ENCODE results near the gene NRG4. TPM values are rescaled to one million over a fixed set of nuclear protein-coding genes. Genes with fewer than 3 reads are reported as not detected.
A peak's percentile ranks its signal among the peaks of the same experiment; 100 is the strongest.
"Not testable (repeated sequence)": the region's sequence is repeated elsewhere in the genome, so short reads cannot be mapped to it uniquely, and the experiment has no call there.

NRG4 gene
- polyA plus RNA-seq, 3 donors from 2014 or later = not detected

DNA sequence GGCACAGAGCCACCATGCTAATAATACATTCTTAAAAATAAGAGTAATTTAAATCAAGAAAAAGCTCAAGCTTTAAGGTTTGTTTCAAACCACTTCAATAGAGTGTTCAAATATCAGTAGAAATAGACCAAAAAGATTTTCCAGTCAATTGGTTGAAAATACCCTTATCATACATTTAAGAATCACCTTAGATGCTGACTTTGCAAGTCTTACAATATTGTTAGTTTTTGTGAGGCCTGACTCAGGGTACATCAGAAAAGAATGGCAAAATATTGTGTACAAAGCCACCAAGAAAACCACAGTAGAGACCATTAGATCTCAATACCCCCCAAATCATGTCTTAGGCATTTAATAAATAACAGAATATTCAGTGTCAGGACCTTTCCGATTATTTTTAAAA, 19.8 kb upstream of the NRG4 start:
- Mint-ChIP-seq H3K4me3 (no peak overlapping the region), H3K4me1 (peaks cover 5 to 16% of the 10 kb centered on the region in 2 donors), H3K36me3 (no peaks in the 10 kb centered on the region), H3K27me3 (ENCODE audit: low read depth in 3 of 3) (peaks cover 2 to 7% (median 3%) of the 10 kb centered on the region in 3 donors), H3K27ac (no peak overlapping the region), H3K9me3 (peaks cover 0 to 2% (median 0%) of the 10 kb centered on the region in 6 donors)
- DNase-seq = no peak

- no peak for DNase-seq
- no peak overlapping the region for H3K27ac Mint-ChIP-seq
- peaks cover 9 to 20% (median 11%) of the 10 kb centered on the region in 3 donors for H3K27me3 Mint-ChIP-seq (ENCODE audit: low read depth in 3 of 3)
- H3K4me3 Mint-ChIP-seq = no peak overlapping the region
- peaks cover 5 to 16% of the 10 kb centered on the region in 2 donors for H3K4me1 Mint-ChIP-seq
- H3K9me3 Mint-ChIP-seq = peaks cover 3 to 19% (median 13%) of the 10 kb centered on the region in 6 donors
- peaks cover 4 to 7% (median 4%) of the 10 kb centered on the region in 3 donors for H3K36me3 Mint-ChIP-seq
Observed at GRCh38 chr15:76024021-76024768, 12.0 kb upstream of the NRG4 start.

- not testable (repeated sequence) for H3K27ac Mint-ChIP-seq, H3K36me3 Mint-ChIP-seq, H3K4me3 Mint-ChIP-seq, H3K4me1 Mint-ChIP-seq, DNase-seq
- H3K9me3 Mint-ChIP-seq = peaks cover 0 to 13% (median 4%) of the 10 kb centered on the region in 6 donors
- H3K27me3 Mint-ChIP-seq (ENCODE audit: low read depth in 3 of 3) = peaks cover 3 to 20% (median 15%) of the 10 kb centered on the region in 3 donors
Observed at GRCh38 chr15:76013470-76013869, 1.2 kb upstream of the NRG4 start.

GRCh38 chr15:76010613-76011012, 1.6 kb downstream of the NRG4 start:
- Mint-ChIP-seq H3K27ac (no peak overlapping the region), H3K4me1 (peaks cover 12 to 19% of the 10 kb centered on the region in 2 donors), H3K9me3 (no peaks in the 10 kb centered on the region), H3K4me3 (no peak overlapping the region), H3K36me3 (no peaks in the 10 kb centered on the region), H3K27me3 (ENCODE audit: low read depth in 3 of 3) (peaks cover 2 to 7% (median 2%) of the 10 kb centered on the region in 3 donors)
- DNase-seq = no peak

GRCh38 chr15:76006136-76006778, 6.0 kb downstream of the NRG4 start:
- Mint-ChIP-seq H3K27me3 (ENCODE audit: low read depth in 3 of 3) (peaks cover 1 to 5% (median 3%) of the 10 kb centered on the region in 3 donors), H3K4me1 (peaks cover 10 to 14% of the 10 kb centered on the region in 2 donors), H3K36me3 (no peaks in the 10 kb centered on the region), H3K4me3 (peak overlapping the region in 1 of 5 donors; percentile 30), H3K27ac (no peak overlapping the region), H3K9me3 (no peaks in the 10 kb centered on the region)
- DNase-seq = peak in 1 of 3 donors; percentile 9

DNA sequence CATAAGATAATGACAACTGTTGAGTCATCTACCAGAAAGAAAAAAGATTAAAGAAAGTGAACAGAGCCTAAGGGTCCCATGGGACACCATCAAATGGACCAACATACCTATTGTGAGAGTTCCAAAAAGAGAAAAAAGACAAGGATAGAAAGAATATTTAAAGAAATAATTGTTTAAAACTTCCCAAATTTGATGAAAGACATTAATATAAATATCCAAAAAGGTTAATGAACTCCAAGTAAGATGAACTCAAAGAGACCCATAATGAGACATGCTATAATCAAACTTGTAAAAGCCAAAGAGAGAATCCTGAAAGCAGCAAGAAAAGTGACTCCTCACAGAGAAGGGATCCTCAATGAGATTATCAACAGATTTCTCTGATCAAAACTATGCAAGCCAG, 8.9 kb downstream of the NRG4 start:
- H3K36me3 Mint-ChIP-seq = no peaks in the 10 kb centered on the region
- peaks cover 1 to 11% (median 5%) of the 10 kb centered on the region in 3 donors for H3K27me3 Mint-ChIP-seq (ENCODE audit: low read depth in 3 of 3)
- no peak overlapping the region for H3K4me3 Mint-ChIP-seq
- H3K4me1 Mint-ChIP-seq = peaks cover 10 to 14% of the 10 kb centered on the region in 2 donors
- no peaks in the 10 kb centered on the region for H3K9me3 Mint-ChIP-seq
- DNase-seq = no peak
- no peak overlapping the region for H3K27ac Mint-ChIP-seq

- H3K9me3 Mint-ChIP-seq = peaks cover 0 to 6% (median 3%) of the 10 kb centered on the region in 6 donors
Observed at GRCh38 chr15:75995611-75996010, 16.6 kb downstream of the NRG4 start.

GRCh38 chr15:75994220-75994619, 18.0 kb downstream of the NRG4 start:
- DNase-seq = no peak
- Mint-ChIP-seq H3K27me3 (ENCODE audit: low read depth in 3 of 3) (peaks cover under 1 to 5% (median 3%) of the 10 kb centered on the region in 3 donors), H3K9me3 (peaks cover 0 to 6% (median 3%) of the 10 kb centered on the region in 6 donors), H3K27ac (no peak overlapping the region), H3K36me3 (peaks cover 0 to 3% (median 0%) of the 10 kb centered on the region in 3 donors), H3K4me1 (no peaks in the 10 kb centered on the region), H3K4me3 (no peak overlapping the region)

More at GRCh38 chr15:75995611-75996010, 16.6 kb downstream of the NRG4 start:
- no peak for DNase-seq
- Mint-ChIP-seq H3K27me3 (ENCODE audit: low read depth in 3 of 3) (peaks cover 3 to 5% (median 3%) of the 10 kb centered on the region in 3 donors), H3K36me3 (peaks cover 0 to 3% (median 0%) of the 10 kb centered on the region in 3 donors), H3K4me1 (no peaks in the 10 kb centered on the region), H3K27ac (no peak overlapping the region), H3K4me3 (no peak overlapping the region)

GRCh38 chr15:75992897-75993296, 19.3 kb downstream of the NRG4 start:
- Mint-ChIP-seq H3K27me3 (ENCODE audit: low read depth in 3 of 3) (peaks cover 0 to 5% (median 2%) of the 10 kb centered on the region in 3 donors), H3K4me1 (no peaks in the 10 kb centered on the region), H3K36me3 (peaks cover 0 to 3% (median 0%) of the 10 kb centered on the region in 3 donors), H3K9me3 (peaks cover 0 to 6% (median 3%) of the 10 kb centered on the region in 6 donors), H3K27ac (no peak overlapping the region), H3K4me3 (no peak overlapping the region)
- DNase-seq = no peak

- Mint-ChIP-seq H3K4me3 (no peak overlapping the region), H3K9me3 (peaks cover 0 to 6% (median 3%) of the 10 kb centered on the region in 6 donors), H3K27me3 (ENCODE audit: low read depth in 3 of 3) (peaks cover 0 to 3% (median 0%) of the 10 kb centered on the region in 3 donors)
Observed at GRCh38 chr15:75989875-75990274, 22.3 kb downstream of the NRG4 start.

GRCh38 chr15:75989045-75989444, 23.2 kb downstream of the NRG4 start:
- Mint-ChIP-seq H3K27me3 (ENCODE audit: low read depth in 3 of 3) (peaks cover 0 to 3% (median 0%) of the 10 kb centered on the region in 3 donors), H3K4me3 (no peak overlapping the region)
- no peak for DNase-seq

More at GRCh38 chr15:75989875-75990274, 22.3 kb downstream of the NRG4 start:
- Mint-ChIP-seq H3K27ac (no peak overlapping the region), H3K36me3 (peaks cover 0 to 3% (median 0%) of the 10 kb centered on the region in 3 donors), H3K4me1 (no peaks in the 10 kb centered on the region)
- no peak for DNase-seq

DNA sequence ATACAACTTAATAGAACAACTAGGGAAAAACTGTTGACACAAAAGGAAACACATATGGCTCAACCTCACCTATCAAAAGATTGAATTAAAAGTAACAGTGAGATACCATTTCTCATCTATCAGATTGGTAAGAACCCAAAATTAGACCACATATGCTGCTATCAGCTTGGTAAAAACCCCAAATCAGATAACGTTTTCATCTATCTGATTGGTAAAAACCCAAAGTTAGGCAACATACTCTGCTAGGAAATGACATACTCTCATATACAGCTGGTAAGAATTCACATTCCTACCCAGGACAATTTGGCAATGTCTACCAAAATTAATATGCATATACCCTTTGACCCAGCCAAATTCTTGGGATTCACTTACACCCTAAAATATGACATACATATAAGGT, 26.3 kb downstream of the NRG4 start:
- Mint-ChIP-seq H3K27me3 (ENCODE audit: low read depth in 3 of 3) (peaks cover 0 to 3% (median 0%) of the 10 kb centered on the region in 3 donors), H3K36me3 (no peaks in the 10 kb centered on the region), H3K4me3 (no peak overlapping the region), H3K4me1 (no peaks in the 10 kb centered on the region), H3K9me3 (no peaks in the 10 kb centered on the region), H3K27ac (no peak overlapping the region)
- DNase-seq = no peak

More at GRCh38 chr15:75989045-75989444, 23.2 kb downstream of the NRG4 start:
- H3K27ac Mint-ChIP-seq = no peak overlapping the region
- H3K36me3 Mint-ChIP-seq = peaks cover 0 to 3% (median 0%) of the 10 kb centered on the region in 3 donors
- H3K4me1 Mint-ChIP-seq = no peaks in the 10 kb centered on the region
- peaks cover 0 to 5% (median 2%) of the 10 kb centered on the region in 6 donors for H3K9me3 Mint-ChIP-seq

DNA sequence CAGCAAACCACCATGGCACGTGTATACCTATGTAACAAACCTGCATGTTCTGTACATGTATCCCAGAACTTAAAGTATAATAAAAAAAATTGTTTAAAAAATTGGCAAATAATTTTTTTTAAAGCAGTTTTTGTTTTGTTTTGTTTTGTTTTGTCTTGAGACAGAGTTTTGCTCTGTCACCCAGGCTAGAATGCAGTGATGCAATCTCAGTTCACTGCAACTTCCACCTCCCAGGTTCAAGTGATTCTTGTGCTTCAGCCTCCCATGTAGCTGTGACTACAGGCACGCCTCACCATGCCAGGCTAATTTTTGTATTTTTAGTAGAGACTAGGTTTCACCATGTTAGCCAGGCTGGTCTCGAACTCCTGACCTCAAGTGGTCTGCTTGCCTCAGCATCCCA, 27.5 kb downstream of the NRG4 start:
- H3K27me3 Mint-ChIP-seq (ENCODE audit: low read depth in 3 of 3); H3K36me3 Mint-ChIP-seq; H3K9me3 Mint-ChIP-seq; H3K27ac Mint-ChIP-seq; H3K4me3 Mint-ChIP-seq; H3K4me1 Mint-ChIP-seq; DNase-seq: not testable (repeated sequence)

DNA sequence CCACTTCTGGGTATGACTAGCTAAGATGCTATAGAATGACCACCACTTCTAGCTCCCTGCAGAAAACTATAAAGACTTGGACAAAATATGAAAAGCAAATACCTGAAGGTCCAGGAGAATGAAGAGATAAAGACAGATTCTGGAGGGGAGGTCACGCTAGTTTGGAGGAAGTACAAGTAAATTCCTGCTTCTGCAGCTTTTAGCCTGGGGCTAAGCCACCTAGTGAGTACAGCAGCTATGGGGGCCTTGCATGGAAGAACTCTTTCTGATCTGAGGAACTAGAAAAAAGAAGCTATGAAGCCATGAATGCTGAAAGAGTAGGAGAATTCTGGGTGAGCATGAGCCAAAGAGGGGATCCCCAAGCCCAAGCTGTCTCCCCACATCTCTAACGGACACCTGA, 29.8 kb downstream of the NRG4 start:
- Mint-ChIP-seq H3K36me3 (peaks cover 0 to 3% (median 0%) of the 10 kb centered on the region in 3 donors), H3K27ac (no peak overlapping the region), H3K4me1 (no peaks in the 10 kb centered on the region), H3K9me3 (no peaks in the 10 kb centered on the region), H3K4me3 (no peak overlapping the region), H3K27me3 (ENCODE audit: low read depth in 3 of 3) (peaks cover 0 to 7% (median 0%) of the 10 kb centered on the region in 3 donors)
- DNase-seq = no peak
